IPS-18a (cell line): Measurements from ENCODE around the gene LRRC41.
A peak's percentile ranks its signal among the peaks of the same experiment; 100 is the strongest.

ENCODE experiments used
- H3K27ac ChIP-seq: one replicate; pipeline ENCODE4 v1.5.1; 2013; ENCODE audit warnings: low read length
- H3K27me3 ChIP-seq: one replicate; pipeline ENCODE4 v1.6.1; 2013; ENCODE audit warnings: mild to moderate bottlenecking, low read length; ENCODE audit not compliant: control insufficient read depth, insufficient read depth
- H3K36me3 ChIP-seq: one replicate; pipeline ENCODE4 v1.6.1; 2013; ENCODE audit warnings: low read depth, low read length; ENCODE audit not compliant: control insufficient read depth
- H3K4me1 ChIP-seq: one replicate; pipeline ENCODE4 v1.6.1; 2013; ENCODE audit warnings: low read depth, low read length; ENCODE audit not compliant: control insufficient read depth
- H3K4me3 ChIP-seq: one replicate; pipeline ENCODE4 v1.5.1; 2013; ENCODE audit warnings: low read length
- H3K9ac ChIP-seq: one replicate; pipeline ENCODE4 v1.6.1; 2013; ENCODE audit warnings: mild to moderate bottlenecking, low read length, moderate library complexity
- H3K9me3 ChIP-seq: one replicate; pipeline ENCODE4 v1.6.1; 2013; ENCODE audit warnings: low read depth, low read length; ENCODE audit not compliant: control insufficient read depth

The LRRC41 gene

DNA sequence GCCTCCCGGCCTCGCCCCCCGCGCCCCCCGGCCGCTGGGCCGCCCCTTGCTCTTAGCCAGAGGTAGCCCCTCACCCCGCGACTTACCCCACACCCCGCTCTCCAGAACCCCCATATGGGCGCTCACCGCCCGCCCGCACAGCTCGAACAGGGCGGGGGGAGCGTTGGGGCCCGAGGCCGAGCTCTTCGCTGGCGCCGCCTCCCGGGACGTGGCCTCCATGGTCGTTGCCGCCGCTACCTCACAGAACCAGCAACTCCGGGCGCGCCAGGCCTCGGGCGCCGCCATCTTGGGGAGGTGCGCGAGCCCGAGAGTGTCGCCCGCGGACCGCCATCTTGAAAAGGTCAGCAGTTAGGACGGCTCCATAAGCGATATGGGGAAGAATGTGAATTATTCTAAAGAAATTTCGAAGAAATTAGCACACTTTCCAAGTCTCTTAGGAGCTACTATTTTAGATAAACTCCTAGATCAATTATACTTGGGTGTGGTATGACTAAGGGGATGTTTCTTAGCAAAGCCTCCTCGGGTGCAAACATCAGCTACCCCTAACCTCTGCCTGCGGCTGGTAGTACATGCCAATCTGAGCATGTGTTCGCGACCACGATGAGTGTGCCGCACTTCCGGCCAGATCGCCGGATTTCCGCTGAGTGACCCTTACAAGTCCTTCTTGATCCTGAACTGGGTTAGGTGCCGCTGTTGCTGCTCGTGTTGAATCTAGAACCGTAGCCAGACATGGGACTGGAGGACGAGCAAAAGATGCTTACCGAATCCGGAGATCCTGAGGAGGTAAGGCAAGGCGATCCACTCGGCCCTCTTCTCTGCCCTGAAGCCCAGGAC is at the start of gene LRRC41, which contains the start of gene UQCRH:
LRRC41 (minus strand) TSS at position 579 of the 834 bp plus-strand sequence; CDS start at position 285, 294 bp downstream.
UQCRH (plus strand) TSS at position 661 of the 834 bp plus-strand sequence; CDS start at position 730, 69 bp downstream.
- Histone ChIP-seq H3K9ac (peak within 1 kb of the TSS; percentile 81), H3K9me3 (no peaks in the 10 kb centered on the region), H3K4me3 (peak within 1 kb of the TSS; percentile 79), H3K27me3 (no peaks in the 10 kb centered on the region), H3K4me1 (peaks cover 27% of the 10 kb centered on the region), H3K27ac (peak within 1 kb of the TSS; percentile 99), H3K36me3 (peaks cover 7% of the 10 kb centered on the region)

- no peak overlapping the region for H3K9ac ChIP-seq
- no peaks in the 10 kb centered on the region for H3K9me3 ChIP-seq
- H3K27ac ChIP-seq: no peak overlapping the region
- no peak overlapping the region for H3K4me3 ChIP-seq
- no peaks in the 10 kb centered on the region for H3K27me3 ChIP-seq
- H3K4me1 ChIP-seq: no peaks in the 10 kb centered on the region
- H3K36me3 ChIP-seq: peaks cover 41% of the 10 kb centered on the region
Observed at GRCh38 chr1:46352363-46352762, 48.9 kb upstream of the LRRC41 start.

GRCh38 chr1:46345281-46345680 is 41.9 kb upstream of the LRRC41 start:
- Histone ChIP-seq H3K4me1 (no peaks in the 10 kb centered on the region), H3K36me3 (peaks cover 31% of the 10 kb centered on the region), H3K4me3 (no peak overlapping the region), H3K9me3 (no peaks in the 10 kb centered on the region), H3K27ac (no peak overlapping the region), H3K27me3 (no peaks in the 10 kb centered on the region), H3K9ac (no peak overlapping the region)

DNA sequence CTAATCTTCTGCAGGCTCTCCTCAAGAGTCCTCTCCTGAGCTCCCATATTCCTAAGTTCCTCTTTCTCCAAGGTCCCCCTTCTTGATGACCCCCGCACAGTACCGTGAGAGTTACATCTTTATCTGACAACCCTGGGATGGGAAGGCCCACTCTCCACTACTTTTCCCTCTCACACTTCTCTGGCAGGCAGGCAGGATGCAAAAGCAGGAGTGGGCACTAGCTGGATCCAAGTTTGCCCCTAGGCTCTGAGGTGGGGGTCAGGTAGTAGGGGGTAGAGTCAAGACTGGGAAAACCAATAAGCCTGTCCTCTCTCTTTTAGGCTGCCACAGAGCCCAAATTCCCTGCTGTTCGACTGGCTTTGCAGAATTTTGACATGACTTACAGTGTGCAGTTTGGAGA is 41.1 kb upstream of the LRRC41 start:
- Histone ChIP-seq H3K36me3 (peaks cover 23% of the 10 kb centered on the region), H3K27ac (no peak overlapping the region), H3K4me3 (no peak overlapping the region), H3K27me3 (no peaks in the 10 kb centered on the region), H3K9me3 (no peaks in the 10 kb centered on the region), H3K4me1 (peaks cover 2% of the 10 kb centered on the region), H3K9ac (no peak overlapping the region)

DNA sequence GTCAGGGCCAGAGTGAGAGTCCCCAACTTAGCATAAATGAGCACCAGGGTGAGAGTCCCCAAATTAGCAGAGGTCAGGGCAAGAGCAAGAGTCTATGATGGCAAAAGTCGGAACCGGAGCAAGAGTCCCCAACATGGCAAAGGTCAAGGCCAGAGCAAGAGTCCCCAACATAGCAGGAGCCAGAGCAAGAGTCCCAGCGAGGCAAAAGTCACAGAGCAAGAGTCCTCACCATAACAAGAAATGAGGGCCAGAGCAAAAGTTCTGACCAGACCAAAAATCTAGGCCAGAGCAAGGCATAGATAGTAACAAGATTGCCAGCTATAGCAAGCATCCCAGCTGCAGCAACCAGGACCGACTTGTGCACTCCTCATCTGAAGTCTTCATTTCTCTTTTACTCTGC is 40.3 kb upstream of the LRRC41 start:
- H3K27ac ChIP-seq: no peak overlapping the region
- peaks cover 20% of the 10 kb centered on the region for H3K36me3 ChIP-seq
- H3K9me3 ChIP-seq: no peaks in the 10 kb centered on the region
- no peaks in the 10 kb centered on the region for H3K27me3 ChIP-seq
- H3K4me1 ChIP-seq: peaks cover 3% of the 10 kb centered on the region
- H3K9ac ChIP-seq: no peak overlapping the region
- H3K4me3 ChIP-seq: no peak overlapping the region

DNA sequence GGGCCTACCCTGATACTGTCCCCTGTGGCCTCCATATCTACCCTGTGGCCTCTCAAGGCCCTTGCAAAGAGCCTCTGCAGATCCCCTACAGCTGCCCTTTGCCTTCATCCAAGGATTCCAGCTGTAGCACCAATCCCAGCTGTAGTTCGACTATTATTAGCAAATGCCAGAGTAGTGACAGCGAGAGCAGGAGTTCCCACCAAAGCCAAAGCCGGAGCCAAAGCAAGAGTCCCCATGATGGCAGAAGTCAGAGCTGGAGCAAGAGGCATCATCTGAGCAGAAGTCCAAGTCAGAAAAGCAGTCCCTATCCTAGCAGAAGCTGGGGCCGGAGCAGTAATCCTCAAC is 39.9 kb upstream of the LRRC41 start:
- H3K4me3 ChIP-seq: no peak overlapping the region
- no peaks in the 10 kb centered on the region for H3K27me3 ChIP-seq
- H3K9me3 ChIP-seq: no peaks in the 10 kb centered on the region
- peaks cover 3% of the 10 kb centered on the region for H3K4me1 ChIP-seq
- peaks cover 20% of the 10 kb centered on the region for H3K36me3 ChIP-seq
- H3K27ac ChIP-seq: no peak overlapping the region
- H3K9ac ChIP-seq: no peak overlapping the region

DNA sequence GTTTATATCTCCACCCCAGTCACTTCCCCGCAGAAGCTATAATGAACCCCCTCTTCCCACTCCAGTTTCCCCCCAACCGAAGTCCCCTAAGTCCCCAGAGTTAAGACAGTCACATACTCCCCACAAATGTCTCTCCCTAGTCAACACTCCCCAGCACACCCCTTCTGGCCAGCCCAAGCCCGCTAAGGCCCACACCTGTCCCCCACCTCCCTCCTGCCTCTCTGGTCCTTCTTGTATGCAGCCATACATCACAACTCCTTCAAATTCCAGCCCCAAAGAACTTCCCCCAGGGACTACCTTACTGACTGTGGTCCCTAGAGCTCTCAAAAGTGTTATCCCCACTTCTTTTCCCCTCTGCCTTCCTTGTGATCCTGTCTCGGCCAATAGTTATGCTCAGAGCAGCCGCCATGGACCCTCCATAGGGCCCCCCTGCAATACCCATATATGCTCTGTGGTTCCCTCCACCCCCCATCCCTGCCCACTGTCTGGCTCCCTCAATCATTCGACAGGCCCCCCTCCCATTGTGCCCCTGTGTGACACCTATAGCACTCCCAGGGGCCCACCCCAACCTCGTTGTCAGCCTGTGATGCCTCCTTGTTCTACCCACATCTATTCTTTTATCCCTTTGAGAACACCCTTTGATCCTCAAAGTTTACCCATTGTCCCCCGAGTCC is 39.4 kb upstream of the LRRC41 start:
- no peak overlapping the region for H3K9ac ChIP-seq

DNA sequence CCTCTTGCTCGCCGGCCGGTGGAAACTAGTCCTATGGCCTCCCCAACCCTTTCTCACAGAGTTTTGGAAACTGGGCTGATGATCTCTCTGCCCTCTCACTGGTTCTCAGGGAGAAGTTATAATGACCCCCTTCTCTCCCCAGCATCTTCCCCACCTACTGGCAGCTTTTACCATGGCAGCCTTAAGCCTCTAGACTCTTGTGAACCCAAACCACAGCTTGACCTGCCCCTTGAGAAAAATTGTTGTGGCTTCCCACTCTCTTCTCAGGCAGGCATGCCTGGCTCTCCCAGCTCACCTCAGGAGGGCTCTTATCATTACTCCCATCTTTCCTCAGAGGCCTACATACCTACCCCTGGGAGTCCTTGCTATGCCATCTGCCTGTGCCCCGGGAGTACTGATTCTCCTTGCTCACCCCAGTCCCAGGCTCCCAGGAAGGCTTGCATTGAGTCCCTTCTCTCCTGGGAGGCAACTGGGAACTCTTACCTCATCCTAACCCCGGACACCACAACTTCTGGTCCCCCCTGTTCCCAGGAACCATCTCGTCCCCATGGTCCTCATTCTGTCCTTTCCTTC is 38.8 kb upstream of the LRRC41 start:
- no peak overlapping the region for H3K27ac ChIP-seq
- H3K4me3 ChIP-seq: peak overlapping the region; percentile 94
- H3K9me3 ChIP-seq: no peaks in the 10 kb centered on the region
- H3K36me3 ChIP-seq: peaks cover 16% of the 10 kb centered on the region
- H3K27me3 ChIP-seq: no peaks in the 10 kb centered on the region
- peaks cover 3% of the 10 kb centered on the region for H3K4me1 ChIP-seq
- H3K9ac ChIP-seq: no peak overlapping the region

More for the DNA sequence above, 39.4 kb upstream of the LRRC41 start:
- Histone ChIP-seq H3K4me1 (peaks cover 3% of the 10 kb centered on the region), H3K36me3 (peaks cover 20% of the 10 kb centered on the region), H3K4me3 (no peak overlapping the region), H3K27me3 (no peaks in the 10 kb centered on the region), H3K9me3 (no peaks in the 10 kb centered on the region), H3K27ac (no peak overlapping the region)

GRCh38 chr1:46341222-46342083 is 38.0 kb upstream of the LRRC41 start:
- Histone ChIP-seq H3K36me3 (peaks cover 10% of the 10 kb centered on the region), H3K27ac (peak overlapping the region; percentile 96), H3K4me3 (peak overlapping the region; percentile 94), H3K9ac (peak overlapping the region; percentile 87), H3K4me1 (peaks cover 3% of the 10 kb centered on the region), H3K9me3 (no peaks in the 10 kb centered on the region), H3K27me3 (no peaks in the 10 kb centered on the region)

GRCh38 chr1:46340404-46341221 is 37.2 kb upstream of the LRRC41 start, which contains the start of gene NSUN4:
Gene NSUN4 (plus strand): TSS chr1:46340807. CDS start chr1:46340827, 20 bp downstream.
- H3K27me3 ChIP-seq: no peaks in the 10 kb centered on the region
- peaks cover 10% of the 10 kb centered on the region for H3K36me3 ChIP-seq
- peak within 1 kb of the TSS; percentile 96 for H3K27ac ChIP-seq
- H3K4me1 ChIP-seq: peaks cover 3% of the 10 kb centered on the region
- peak within 1 kb of the TSS; percentile 87 for H3K9ac ChIP-seq
- no peaks in the 10 kb centered on the region for H3K9me3 ChIP-seq
- H3K4me3 ChIP-seq: peak within 1 kb of the TSS; percentile 94
